ENCODE results near the gene SUSD4.

SUSD4 gene

DNA sequence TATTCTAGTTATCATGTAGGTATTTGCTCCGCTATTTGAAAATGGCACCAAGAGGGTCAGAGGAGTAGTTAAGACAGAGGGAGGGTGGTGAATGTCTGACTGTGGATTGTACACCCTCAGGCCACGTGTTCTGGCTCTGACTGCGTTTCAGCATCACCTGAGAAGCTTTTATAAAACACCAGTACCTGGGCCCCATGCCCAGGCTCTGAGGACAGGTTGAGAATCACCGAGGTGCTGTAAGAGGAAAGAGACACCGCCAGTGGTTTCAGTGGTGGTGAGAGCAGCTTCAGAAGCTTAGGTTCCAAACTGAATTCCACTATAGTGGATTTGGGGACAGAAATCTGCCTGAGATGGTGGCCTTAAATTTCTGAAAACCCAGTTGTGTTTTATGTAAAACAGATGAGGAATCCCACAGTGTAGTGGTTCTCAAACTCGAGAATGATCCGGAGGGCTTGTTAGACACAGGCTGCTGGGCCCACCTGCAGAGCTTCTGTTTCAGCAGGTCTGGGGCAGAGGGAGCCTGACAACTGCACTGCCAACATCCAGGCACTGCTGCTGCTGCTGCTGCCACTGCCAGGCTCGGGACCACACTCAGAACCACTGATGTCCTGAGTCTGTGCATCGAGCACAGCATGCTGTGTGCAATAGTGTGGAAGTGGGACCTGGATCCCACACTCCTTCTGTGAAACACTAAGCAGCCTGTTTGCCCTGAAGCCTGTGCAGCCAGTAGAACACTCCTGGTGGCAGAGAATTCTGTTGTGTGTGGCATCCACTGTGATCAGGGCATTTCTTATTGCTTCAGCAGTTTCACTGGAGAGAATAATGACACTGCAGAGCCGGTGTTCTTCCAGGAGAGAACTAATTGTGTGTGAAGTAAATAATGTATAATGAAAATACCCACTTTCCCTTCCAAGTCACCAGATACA is 98.7 kb downstream of the SUSD4 start:
- TF ChIP-seq, protein P1, sequence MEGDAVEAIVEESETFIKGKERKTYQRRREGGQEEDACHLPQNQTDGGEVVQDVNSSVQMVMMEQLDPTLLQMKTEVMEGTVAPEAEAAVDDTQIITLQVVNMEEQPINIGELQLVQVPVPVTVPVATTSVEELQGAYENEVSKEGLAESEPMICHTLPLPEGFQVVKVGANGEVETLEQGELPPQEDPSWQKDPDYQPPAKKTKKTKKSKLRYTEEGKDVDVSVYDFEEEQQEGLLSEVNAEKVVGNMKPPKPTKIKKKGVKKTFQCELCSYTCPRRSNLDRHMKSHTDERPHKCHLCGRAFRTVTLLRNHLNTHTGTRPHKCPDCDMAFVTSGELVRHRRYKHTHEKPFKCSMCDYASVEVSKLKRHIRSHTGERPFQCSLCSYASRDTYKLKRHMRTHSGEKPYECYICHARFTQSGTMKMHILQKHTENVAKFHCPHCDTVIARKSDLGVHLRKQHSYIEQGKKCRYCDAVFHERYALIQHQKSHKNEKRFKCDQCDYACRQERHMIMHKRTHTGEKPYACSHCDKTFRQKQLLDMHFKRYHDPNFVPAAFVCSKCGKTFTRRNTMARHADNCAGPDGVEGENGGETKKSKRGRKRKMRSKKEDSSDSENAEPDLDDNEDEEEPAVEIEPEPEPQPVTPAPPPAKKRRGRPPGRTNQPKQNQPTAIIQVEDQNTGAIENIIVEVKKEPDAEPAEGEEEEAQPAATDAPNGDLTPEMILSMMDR (IDR thresholded peaks at IDR 0.05; ENCODE audit: control insufficient read depth, insufficient read depth, low read depth, low read length, missing control alignments) = no peak
- no peak for DNase-seq (ENCODE audit: low read depth)

GRCh38 chr1:223264529-223264928 is 99.4 kb downstream of the SUSD4 start:
- TF ChIP-seq, protein P1 (IDR thresholded peaks at IDR 0.05; ENCODE audit: control insufficient read depth, insufficient read depth, low read depth, low read length, missing control alignments) = no peak
- H3K4me3 ChIP-seq (ENCODE audit: control insufficient read depth, low read depth, low read length) = no peak overlapping the region
- no peak for DNase-seq (ENCODE audit: low read depth)

More for the DNA sequence above, 98.7 kb downstream of the SUSD4 start:
- H3K4me3 ChIP-seq (ENCODE audit: control insufficient read depth, low read depth, low read length) = no peak overlapping the region

DNA sequence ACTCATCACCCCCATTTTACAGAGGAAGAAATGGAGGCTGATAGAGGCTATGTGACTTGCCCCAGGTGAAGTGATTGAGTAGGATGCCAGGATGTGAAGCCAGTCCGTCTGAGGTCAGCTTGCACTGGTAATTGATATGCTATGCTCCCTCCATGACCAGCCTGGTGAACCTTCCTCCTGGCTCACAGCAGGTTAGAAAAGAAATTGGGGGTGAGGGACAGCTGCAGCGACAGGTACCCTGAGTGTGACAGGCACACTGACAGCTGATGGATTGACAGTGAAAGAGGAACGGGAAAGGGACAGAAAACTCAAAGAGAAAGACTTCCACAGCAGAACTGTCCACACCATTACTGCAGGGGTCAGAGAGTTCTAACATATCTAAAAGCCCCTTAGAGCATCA is 102.1 kb downstream of the SUSD4 start:
- TF ChIP-seq, protein P1 (IDR thresholded peaks at IDR 0.05; ENCODE audit: control insufficient read depth, insufficient read depth, low read depth, low read length, missing control alignments) = no peak
- no peak overlapping the region for H3K4me3 ChIP-seq (ENCODE audit: control insufficient read depth, low read depth, low read length)
- no peak for DNase-seq (ENCODE audit: low read depth)

- DNase-seq (ENCODE audit: low read depth) = no peak
- no peak overlapping the region for H3K4me3 ChIP-seq (ENCODE audit: control insufficient read depth, low read depth, low read length)
- TF ChIP-seq, protein P1 (IDR thresholded peaks at IDR 0.05; ENCODE audit: control insufficient read depth, insufficient read depth, low read depth, low read length, missing control alignments) = no peak
These were observed 103.3 kb downstream of the SUSD4 start for GRCh38 chr1:223260712-223261111.

DNA sequence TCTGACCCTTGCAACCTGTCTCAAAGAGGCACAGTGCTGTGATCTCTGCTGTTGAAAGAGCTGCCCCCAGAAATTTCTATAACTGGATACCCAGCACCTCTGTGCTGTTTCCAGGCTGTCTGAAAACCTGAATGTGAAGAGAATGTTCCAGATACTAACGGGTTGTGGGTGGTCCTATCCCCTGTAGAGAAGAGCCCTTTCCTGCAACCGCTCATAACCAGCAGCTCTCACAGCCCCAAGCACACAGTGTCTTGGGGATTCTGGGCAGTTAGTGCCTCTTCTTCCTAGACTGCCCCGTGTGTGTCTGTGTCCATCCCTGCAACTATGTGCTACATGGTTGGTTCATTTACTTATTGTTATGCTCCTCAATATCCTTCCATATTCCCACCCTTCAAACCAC is 104.5 kb downstream of the SUSD4 start:
- DNase-seq (ENCODE audit: low read depth) = no peak
- TF ChIP-seq, protein P1 (IDR thresholded peaks at IDR 0.05; ENCODE audit: control insufficient read depth, insufficient read depth, low read depth, low read length, missing control alignments) = no peak
- H3K4me3 ChIP-seq (ENCODE audit: control insufficient read depth, low read depth, low read length) = no peak overlapping the region

- DNase-seq (ENCODE audit: low read depth) = no peak
- no peak overlapping the region for H3K4me3 ChIP-seq (ENCODE audit: control insufficient read depth, low read depth, low read length)
- TF ChIP-seq, protein P1 (IDR thresholded peaks at IDR 0.05; ENCODE audit: control insufficient read depth, insufficient read depth, low read depth, low read length, missing control alignments) = no peak
These were observed 105.2 kb downstream of the SUSD4 start for GRCh38 chr1:223258751-223259198.
